ENCODE measurements around the gene CCT4. TPM values are rescaled to one million over a fixed set of nuclear protein-coding genes. Genes with fewer than 3 reads are reported as not detected.

The CCT4 gene
- 302 to 322 TPM (median 316 TPM) in 5 replicates for total RNA-seq (2022; extraction: Qiagen RNA extraction; ENCODE audit: low read depth)

DNA sequence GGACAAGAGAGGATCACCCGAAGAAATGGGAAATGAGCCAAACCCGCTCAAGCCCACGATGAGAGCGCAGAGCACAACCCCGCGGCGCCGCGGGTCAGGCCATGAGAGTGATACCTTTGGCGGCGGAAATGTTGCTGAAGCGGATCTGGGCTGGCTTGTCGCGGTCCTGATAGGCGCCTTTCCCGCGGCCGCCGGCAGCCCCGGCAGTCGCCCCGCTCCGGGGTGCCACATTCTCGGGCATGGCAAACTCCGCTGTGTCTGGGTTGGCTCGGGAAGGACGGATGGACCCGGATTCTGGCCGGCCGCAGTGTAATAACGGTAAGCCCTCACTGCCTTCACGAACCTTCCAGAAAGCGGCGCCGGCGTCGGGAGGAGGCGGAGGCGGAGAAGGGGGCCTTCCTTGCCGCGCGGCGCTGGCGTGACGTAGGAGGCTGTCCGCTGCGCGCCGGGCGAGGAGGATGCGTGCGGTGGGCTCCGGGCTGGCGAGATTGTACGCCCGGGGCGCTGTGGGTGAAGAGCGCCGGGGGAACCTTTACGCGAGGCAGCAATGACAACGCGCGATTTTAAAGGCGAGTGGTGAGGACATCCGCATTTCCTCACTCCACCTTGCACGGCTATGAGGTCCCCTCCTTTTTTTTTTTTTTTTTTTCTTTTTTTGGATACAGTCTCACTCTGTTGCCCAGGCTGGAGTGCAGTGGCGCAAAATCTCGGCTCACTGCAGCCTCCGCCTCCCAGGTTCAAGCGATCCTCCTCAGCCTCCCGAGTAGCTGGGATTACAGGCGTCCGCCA lies at the start of gene CCT4:
TSS of gene CCT4 (minus strand) at position 390 of the 789 bp plus-strand sequence. CDS start at position 241, 149 bp downstream.

DNA sequence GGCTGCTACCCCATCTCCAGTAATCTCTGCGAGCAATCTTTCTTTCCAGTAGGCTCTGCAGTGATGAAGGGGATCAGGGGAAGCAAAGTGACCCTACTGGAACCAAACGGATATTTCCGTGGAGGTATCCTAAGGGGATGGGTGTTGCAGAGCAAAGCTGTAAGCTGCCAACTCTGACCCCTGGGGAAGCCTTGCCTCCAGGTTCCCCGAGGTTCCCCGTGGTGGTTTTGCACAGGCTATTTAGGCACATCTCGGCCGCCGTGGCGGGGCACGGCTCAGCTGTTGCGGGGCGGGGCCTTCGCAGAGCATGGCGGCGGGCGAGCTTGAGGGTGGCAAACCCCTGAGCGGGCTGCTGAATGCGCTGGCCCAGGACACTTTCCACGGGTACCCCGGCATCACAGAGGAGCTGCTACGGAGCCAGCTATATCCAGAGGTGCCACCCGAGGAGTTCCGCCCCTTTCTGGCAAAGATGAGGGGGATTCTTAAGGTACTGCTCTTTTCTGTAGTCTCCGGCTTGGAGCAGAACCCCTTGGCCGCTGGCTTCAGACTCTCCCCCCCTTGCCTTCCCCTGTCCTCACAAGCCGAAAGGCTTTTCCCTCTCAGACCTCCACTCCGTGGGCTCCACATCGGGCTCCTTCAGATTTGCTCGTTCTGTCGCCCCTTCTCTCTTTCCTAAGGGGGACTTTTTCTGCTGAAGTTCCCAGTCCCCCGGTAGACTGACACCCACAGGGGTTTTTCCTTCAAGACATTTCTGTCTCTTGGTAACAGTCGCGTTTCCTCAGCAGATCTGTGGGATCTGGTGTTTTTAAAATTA lies 17.1 kb upstream of the CCT4 start, which contains the start of gene COMMD1:
TSS of gene COMMD1 (plus strand) at position 303 of the 814 bp plus-strand sequence. CDS start at position 308, 5 bp downstream.

GRCh38 chr2:61853847-61854563 lies 34.5 kb downstream of the CCT4 start, which contains the start of gene FAM161A:
Gene FAM161A (minus strand): TSS chr2:61854060. CDS start chr2:61854041, 19 bp downstream.

Other genes with a start within 250 kb of the CCT4 start
- 4.2 to 7.6 TPM (median 7.2 TPM) in 5 replicates for gene FAM161A, start 34.6 kb downstream of the CCT4 start, total RNA-seq (2022; extraction: Qiagen RNA extraction; ENCODE audit: low read depth)
- gene COMMD1, start 17.0 kb upstream of the CCT4 start, total RNA-seq (2022; extraction: Qiagen RNA extraction; ENCODE audit: low read depth): 38.7 to 58.8 TPM (median 42.8 TPM) in 5 replicates

Measured in A549 treated with RU486 at 1 μM for 4 hours (cell line).